GM11168 (cell line): ENCODE measurements around the gene CTNNA2.

ENCODE experiments used
- in situ Hi-C: fragments of 300-500 bp; cut with MboI; formaldehyde crosslinking; loops from one replicate; pipeline ENCODE4 v1.12.0; 2022; ENCODE audit warnings: low sequenced_read_pairs; ENCODE audit not compliant: unreplicated experiment

The CTNNA2 gene

DNA sequence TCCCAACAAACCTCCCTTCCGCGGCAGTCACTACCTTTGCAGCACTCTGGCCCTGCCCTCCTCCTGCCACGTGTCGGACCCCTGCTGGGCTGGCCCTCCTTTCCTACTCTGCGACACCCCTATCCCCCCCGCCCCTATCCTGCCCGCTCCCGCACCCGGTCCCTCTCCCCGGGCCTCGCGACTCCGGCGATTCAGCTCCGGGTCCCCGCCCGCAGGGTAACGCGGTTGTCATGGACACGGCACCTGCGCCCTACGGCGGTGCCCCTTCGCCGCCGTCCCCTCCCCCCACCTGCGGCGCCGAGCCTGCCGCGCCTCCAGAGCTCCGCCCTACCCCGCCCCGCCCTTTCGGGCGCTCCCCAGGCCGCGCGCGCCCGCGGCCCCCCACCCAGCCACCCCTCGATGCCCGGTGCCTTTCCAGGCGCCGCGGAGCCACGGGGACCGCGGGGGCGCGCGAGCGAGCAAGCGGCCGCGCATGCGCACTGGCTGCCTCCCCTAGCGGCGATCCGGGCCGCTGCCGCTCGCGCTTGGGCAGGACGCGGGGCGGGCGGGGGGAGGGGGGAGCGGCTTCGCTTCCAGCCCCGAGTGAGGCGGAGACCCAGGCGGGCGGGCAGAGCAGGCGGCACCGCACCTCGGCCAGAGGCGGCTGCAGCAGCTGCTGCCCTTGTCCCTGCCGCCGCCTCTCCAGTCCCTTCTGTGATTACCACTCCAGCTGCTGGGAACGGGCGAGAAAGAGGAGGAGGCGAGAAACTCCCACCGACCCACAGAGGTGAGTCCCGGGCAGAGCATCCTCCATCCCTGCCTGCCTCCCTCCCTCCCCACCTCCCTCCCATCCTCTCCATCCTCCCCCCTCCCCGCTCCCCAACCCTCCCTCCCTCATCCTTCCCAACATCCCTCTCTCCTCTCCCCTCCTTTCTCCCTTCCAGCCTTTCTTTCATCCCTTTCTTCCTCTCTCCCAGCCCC is at the start of gene CTNNA2:
CTNNA2 (plus strand) TSS at position 610 of the 960 bp plus-strand sequence.
- in situ Hi-C loops: no loop called here

DNA sequence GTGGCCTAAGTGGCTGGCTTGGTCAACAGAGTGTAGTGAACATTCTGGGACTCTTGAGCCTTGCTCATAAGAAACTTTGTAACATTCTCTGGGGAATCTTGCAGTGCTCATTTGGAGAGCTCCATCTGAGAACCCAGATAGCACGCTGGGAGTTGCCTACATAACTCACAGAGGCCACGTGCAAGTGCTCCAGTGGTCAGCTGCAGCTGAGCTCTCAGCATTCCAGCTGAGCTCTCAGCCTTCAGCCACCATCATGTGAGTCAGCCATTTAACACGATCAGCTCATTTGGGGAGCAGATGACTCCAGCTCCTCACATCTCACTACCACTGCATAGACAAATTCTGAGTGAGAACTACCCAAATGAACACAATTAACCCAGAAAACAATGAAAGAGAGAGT is 25.5 kb upstream of the CTNNA2 start:
- in situ Hi-C loops: no loop called here

- in situ Hi-C loops: no loop called here
These were observed 1.4 kb upstream of the CTNNA2 start for GRCh38 chr2:79511320-79511951.

GRCh38 chr2:79513711-79514110 is 860 bp downstream of the CTNNA2 start:
- in situ Hi-C loops: no loop called here

- in situ Hi-C loops: no loop called here
These were observed 16.8 kb downstream of the CTNNA2 start for GRCh38 chr2:79529636-79530035.

DNA sequence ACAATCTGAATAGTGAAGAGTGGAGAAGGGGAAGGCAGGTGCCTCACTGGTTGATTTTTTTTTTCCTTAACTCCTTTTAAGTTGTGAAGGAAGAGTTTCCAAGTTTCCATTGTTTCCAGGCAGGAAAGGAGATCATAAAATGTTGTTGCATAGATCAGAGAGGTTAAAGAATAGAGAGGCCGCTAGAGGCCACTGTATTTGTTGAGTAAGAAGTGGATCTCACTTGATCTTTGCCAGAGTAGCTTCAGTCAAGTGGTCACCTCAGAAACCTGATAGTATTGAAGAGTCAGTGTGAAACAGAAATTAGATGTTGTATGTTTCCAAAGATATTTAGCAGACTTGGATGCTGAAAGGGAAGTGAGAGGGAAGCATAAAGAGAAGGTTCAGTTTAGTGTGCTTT is 17.6 kb downstream of the CTNNA2 start:
- in situ Hi-C loops: no loop called here

DNA sequence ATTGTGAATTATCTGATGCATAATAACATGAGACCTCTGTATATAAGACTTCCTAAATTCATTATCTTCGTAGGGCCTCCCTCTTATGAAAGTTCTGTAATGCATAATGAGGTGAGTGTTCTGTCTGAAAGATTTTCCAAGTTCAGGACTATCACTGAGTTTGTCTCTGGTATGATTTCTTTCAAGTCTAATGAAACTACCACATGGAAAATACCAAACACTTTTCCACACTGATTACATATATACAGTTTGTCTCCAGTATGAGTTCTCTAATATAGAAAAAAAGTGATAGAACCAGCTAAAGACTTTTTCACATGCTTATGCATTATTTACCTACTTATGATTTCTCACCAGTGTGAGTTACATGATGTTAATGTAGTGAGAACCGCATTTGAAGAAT is 34.7 kb downstream of the CTNNA2 start:
- in situ Hi-C loops: no loop called here

- in situ Hi-C loops: no loop called here
These were observed 39.8 kb downstream of the CTNNA2 start for GRCh38 chr2:79552653-79553052.

GRCh38 chr2:79554899-79555298 is 42.0 kb downstream of the CTNNA2 start:
- in situ Hi-C loops: no loop called here

GRCh38 chr2:79564065-79564464 is 51.2 kb downstream of the CTNNA2 start:
- in situ Hi-C loops: no loop called here

DNA sequence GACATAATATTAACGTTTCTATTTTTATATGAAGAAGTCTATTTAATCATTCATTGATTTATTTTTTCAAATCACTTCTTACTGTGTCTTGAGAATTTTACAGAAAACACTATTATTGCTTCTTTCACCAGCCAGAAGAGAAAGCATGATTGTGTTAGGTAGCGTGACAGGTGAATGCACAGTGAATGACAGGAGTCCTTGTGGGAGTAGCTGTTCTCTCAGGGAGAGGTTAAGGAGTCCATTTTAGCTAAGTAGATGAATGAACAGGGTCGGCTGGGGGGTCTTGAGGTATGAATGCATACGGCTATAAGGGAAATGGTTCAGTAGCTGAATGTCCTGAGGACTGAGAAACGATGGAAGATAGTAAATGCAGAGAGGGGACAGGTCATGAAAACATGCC is 56.2 kb downstream of the CTNNA2 start:
- in situ Hi-C loops: no loop called here

DNA sequence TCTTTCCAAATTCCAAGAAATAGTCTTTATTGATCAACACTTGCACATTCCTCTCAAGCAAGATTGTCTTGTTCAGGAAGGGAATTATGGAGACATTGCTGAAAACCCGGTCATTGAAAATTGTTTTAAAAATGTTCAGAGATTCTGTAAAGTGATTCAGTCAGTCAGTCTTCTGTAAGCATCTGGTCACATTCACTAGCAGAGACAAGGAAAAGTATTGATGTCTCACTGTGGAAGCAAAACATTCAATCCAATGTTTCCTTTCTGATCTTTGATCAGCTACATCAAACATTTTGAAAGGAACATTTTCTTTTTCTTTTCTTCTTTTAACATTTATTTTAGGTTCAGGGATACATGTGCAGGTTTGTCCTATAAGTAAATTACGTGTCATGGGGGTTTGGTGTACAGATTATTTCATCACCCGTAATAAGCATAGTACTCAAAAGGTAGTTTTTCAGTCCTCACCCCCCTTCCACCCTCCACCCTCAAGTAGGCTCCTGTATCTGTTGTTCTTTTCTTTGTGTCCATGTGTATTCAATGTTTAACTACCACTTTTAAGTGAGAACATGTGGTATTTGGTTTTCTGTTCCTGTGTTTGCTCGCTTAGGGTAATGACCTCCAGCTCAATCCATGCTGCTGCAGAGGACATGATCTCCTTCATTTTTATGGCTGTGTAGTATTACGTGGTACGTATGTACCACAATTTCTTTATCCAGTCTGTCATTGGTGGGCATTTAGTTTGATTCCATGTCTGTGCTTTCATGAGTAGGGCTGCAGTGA is 61.2 kb downstream of the CTNNA2 start:
- in situ Hi-C loops: no loop called here

- in situ Hi-C loops: no loop called here
These were observed 63.6 kb downstream of the CTNNA2 start for GRCh38 chr2:79576451-79576850.

- in situ Hi-C loops: no loop called here
These were observed 66.1 kb downstream of the CTNNA2 start for GRCh38 chr2:79578952-79579351.

- in situ Hi-C loops: no loop called here
These were observed 67.3 kb downstream of the CTNNA2 start for GRCh38 chr2:79580175-79580574.

DNA sequence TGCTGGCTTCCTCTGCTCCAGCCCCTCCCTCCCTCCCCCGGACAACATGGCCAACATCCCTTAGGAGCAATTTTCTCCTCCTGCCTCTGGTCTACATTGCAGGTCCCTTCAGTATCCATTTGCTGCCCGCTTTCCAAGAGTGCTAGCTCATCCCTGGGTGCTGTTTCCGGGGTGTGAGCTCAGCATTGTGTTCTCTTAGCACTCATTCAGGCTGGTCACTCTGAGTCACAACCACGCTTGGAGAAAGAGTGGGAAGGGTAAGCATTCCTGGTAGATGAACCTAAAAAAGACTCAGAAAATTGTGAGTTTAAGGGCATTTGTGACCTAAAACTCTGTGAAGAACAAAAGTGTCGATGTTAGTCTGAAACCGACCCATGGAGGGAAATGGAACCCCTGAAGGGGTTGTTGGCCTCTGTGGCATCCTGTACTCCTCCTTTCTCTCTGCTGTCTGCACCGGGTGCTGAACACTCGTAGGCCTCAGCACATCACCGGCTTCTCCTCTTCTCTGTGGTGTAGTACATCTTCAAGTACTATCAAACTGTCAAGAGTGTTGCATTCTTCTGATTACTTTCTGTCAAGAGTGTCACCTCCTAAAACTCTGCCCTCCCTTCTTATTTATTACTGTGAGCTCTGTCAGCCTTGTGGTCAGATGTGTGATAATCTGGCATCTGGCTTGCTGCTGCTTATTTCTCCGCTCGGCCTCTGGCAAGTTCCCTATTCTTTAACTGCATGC is 73.0 kb downstream of the CTNNA2 start:
- in situ Hi-C loops: no loop called here

GRCh38 chr2:79591281-79591680 is 78.4 kb downstream of the CTNNA2 start:
- in situ Hi-C loops: no loop called here

DNA sequence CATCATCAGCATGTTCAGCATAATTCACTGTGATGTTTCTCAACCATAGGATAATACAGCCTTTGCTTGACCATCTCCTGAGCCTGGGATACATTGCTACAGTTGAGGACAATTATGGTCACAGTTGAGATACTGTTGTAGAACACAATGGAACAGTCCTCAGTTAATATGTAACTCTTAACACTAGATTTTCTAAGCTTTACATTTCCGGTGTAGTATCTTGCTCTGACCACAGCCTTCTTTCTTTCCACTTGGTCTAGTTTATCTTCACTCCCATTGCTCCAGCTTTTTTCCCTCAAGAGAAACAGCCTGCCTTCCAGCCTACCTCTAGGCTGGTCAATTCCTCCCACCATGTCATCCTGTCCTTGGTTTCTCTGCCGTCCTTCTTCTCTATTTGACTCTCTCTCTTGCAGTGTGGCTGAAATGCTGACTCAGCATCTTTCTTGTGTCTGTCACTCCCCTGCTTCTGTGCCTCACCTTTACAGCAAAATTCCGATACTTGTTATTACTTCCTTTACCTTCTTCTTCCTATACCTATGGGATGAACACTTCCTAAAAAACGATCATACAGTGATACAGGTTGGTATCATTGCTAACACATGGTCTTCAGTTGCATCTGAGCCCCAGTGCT is 80.5 kb downstream of the CTNNA2 start:
- in situ Hi-C loops: no loop called here

GRCh38 chr2:79596403-79596802 is 83.6 kb downstream of the CTNNA2 start:
- in situ Hi-C loops: no loop called here

- in situ Hi-C loops: no loop called here
These were observed 91.9 kb downstream of the CTNNA2 start for GRCh38 chr2:79604748-79605147.
